Central memory CD8-positive, alpha-beta T cell (primary cell): ENCODE results near the gene SMIM44.

Experiments
- ATAC-seq: fragments of 150-1000 bp; cut with Tn5 transposase; replicated peaks from 2 replicates; pipeline ENCODE4 v1.10.0; 2022; ENCODE audit warnings: mild to moderate bottlenecking, moderate FRiP score, moderate number of reproducible peaks; ENCODE audit not compliant: poor library complexity, severe bottlenecking; ENCODE audit errors: extremely low read depth
- DNase-seq, 2 donors: peaks; one replicate each; pipeline ENCODE4 v3.0.0; 2021; ENCODE audit warnings: low spot score in 2 of 2
- H3K27ac Mint-ChIP-seq: one replicate; pipeline ENCODE4 v1.8.0; 2022; ENCODE audit warnings: low read depth, mild to moderate bottlenecking, moderate library complexity, mixed read lengths
- H3K27me3 Mint-ChIP-seq: one replicate; pipeline ENCODE4 v1.8.0; 2022; ENCODE audit warnings: mixed read lengths
- H3K36me3 Mint-ChIP-seq: one replicate; pipeline ENCODE4 v1.8.0; 2022; ENCODE audit warnings: mild to moderate bottlenecking, moderate library complexity, mixed read lengths; ENCODE audit not compliant: insufficient read depth
- H3K4me1 Mint-ChIP-seq: one replicate; pipeline ENCODE4 v1.8.0; 2022; ENCODE audit warnings: mixed read lengths
- H3K4me3 Mint-ChIP-seq: one replicate; pipeline ENCODE4 v1.8.0; 2022; ENCODE audit warnings: mild to moderate bottlenecking, moderate library complexity, mixed read lengths
- H3K9me3 Mint-ChIP-seq: one replicate; pipeline ENCODE4 v1.8.0; 2022; ENCODE audit warnings: mixed read lengths

SMIM44 gene

DNA sequence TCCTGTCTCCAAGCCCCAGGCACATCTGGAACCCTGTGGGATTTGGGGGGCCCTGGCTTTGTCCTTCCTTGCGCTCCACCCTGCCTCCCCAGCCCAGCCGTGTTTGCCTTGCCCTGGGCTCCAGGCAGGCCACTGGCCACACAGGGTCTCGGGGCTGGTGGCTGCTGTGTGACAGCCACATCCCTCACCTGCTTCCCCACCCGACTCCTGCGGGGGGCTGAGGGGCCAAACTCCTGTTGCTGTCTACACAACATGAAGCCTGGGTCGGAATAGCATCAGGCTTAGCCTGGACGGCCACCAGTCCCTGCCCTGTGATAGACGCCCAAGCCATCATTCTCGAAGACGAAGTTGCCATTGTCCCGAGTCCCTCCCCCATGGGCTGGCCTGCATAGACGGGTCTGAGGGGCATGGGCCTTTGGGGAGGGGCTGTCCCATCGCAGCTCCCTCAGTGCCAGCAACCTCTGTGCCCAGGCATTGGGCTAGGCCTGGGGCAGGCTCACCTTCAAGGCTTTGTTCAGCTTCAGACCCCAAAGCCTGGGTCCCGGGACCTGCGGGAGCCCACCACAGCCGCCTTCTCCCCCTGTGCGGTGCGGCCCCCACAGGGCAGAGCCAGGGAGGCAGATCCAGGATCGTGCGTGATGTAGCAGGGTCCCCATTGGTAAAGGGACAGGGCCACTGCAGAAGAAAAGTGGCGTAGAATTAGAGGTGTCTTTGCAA is 40.3 kb upstream of the SMIM44 start:
- Mint-ChIP-seq H3K9me3 (no peaks in the 10 kb centered on the region), H3K4me3 (no peak overlapping the region), H3K27ac (peak overlapping the region; percentile 49), H3K27me3 (no peaks in the 10 kb centered on the region), H3K4me1 (peaks cover 6% of the 10 kb centered on the region), H3K36me3 (peaks cover 30% of the 10 kb centered on the region)
- ATAC-seq (no peak), DNase-seq (no peak)

DNA sequence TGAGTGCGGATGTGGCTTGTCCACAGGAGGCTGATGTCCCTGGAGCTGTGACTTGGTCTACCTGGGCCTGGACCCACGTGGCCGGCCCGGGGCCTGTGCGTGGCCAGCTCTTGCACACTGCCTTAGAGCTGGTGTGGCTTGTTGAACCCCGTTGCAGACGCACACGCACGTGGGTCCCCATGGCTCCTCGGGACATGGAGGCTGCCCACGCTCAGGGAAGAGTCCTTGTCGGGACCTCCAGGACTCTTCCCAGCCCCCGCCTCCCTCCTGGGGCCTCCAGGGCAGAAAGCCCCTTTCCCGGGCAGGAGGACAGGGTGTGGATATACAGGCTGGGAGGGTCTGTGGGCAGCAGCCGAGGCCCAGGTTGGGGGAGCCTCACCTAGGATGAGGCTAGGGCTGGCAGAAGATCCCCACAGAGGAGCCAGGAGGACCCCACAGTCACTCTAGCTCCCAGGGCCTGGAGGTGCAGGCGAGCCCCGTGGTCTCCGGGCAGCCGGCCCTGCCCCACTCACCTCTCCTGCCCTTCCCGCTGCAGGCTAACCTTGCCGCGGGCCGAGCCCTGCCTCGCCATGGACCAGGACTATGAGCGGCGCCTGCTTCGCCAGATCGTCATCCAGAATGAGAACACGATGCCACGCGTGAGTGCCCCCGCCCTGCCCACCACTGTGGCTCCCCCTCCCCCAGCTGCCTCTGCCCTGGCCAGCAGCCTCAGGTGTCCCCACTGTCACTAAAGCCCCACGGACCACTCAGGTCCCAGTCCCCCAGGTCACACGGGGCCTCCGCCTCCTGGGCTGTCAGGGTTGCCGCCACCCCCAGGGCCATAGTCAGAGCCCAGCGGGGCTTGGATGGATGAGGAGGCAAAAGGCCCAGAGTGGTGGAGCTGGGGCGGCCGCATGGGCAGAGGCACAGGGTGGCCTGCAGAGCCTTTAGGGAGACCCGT is 39.5 kb upstream of the SMIM44 start:
- ATAC-seq (no peak), DNase-seq (no peak)
- Mint-ChIP-seq H3K27me3 (no peaks in the 10 kb centered on the region), H3K4me1 (peaks cover 6% of the 10 kb centered on the region), H3K9me3 (no peaks in the 10 kb centered on the region), H3K36me3 (peaks cover 31% of the 10 kb centered on the region), H3K27ac (peak overlapping the region; percentile 59), H3K4me3 (no peak overlapping the region)

DNA sequence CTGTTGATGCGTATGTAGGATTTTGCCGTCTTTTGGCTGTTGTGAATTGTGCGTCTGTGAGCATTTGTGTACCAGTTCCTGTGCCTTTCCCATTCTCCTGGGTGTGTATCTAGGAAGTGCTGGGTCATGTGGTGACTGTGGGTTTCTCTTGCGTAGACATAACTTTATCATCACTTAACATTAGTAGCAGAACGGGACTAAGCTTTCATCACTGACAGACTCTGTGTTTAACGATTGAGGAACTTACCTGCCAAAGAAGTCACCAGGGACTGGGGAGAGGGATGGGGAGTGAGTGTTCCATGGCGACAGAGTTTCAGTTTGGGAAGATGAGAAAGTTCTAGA is 37.8 kb upstream of the SMIM44 start:
- DNase-seq (no peak), ATAC-seq (no peak)
- Mint-ChIP-seq H3K27ac (no peak overlapping the region), H3K4me1 (peaks cover 15% of the 10 kb centered on the region), H3K36me3 (peaks cover 35% of the 10 kb centered on the region), H3K27me3 (no peaks in the 10 kb centered on the region), H3K4me3 (no peak overlapping the region), H3K9me3 (no peaks in the 10 kb centered on the region)

DNA sequence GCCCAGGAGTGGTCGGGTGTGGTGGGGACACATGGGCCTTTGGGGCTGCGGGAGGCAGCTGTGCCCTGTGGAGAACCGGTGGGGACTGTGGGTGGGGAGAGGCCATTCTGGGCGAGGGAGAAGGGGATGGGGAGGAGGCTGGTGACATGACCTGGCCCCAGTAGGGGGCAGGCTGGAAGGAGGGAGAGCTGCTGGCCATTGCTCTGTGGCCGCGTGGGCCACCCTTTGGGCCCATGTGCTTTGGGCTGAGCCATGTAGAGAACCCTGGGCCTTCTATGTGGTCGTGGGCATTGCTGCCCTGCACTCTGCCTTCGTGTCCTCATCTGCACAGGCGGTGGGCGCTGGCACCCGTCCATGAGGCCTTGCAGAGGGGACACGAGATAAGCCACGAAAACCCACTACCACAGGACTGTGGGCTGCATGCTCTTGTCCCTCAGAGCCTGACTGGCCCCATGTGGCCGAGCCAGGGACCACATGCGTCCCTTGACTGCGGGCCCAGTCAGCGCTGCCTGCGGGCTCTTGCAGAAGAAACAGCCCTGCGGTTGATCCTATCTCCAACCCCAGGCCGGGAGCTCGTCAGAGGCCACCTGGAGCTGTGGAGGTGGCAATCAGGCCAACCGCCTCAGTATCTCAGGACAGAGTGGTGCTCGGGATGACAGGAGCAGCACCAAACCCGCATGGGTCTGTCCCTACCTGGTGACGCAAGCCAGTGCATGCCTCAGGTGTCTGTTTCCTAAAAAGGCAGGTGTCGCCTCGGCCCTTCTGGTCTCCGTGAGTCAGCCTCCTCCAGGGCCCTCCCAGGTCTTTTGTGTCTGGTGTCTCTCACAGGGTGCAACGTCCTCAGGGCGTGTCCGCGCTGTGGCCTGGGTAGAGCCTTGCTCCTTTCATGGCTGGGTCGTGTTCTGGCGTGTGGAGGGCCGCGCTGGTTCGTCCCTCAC is 37.2 kb upstream of the SMIM44 start:
- no peaks in the 10 kb centered on the region for H3K27me3 Mint-ChIP-seq
- DNase-seq (no peak), ATAC-seq (no peak)
- peaks cover 32% of the 10 kb centered on the region for H3K36me3 Mint-ChIP-seq
- H3K4me1 Mint-ChIP-seq = peaks cover 20% of the 10 kb centered on the region
- no peak overlapping the region for H3K4me3 Mint-ChIP-seq
- H3K9me3 Mint-ChIP-seq = no peaks in the 10 kb centered on the region
- H3K27ac Mint-ChIP-seq = no peak overlapping the region

DNA sequence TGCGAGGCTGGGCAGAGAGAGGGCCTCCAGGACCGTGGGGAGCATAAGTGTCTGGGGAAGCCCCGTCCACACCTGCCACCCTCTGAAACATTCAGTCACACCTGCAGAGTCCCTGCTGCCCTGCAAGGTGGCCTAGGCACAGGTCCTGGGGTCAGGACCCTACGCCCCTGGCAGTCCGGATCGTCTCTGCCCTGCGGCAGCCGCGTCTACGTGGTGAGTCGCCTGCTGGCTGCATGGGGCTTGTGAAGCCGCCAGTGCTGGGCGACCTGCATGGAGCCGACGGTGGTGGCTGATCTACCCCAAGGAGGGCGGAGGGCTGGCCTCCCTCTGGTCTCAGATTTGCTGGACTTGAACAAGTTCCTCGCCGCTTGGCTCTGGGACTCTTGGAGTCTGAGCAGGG is 35.9 kb upstream of the SMIM44 start:
- H3K27ac Mint-ChIP-seq = peak overlapping the region; percentile 19
- H3K9me3 Mint-ChIP-seq = no peaks in the 10 kb centered on the region
- H3K4me3 Mint-ChIP-seq = no peak overlapping the region
- no peaks in the 10 kb centered on the region for H3K27me3 Mint-ChIP-seq
- DNase-seq (no peak), ATAC-seq (no peak)
- peaks cover 26% of the 10 kb centered on the region for H3K4me1 Mint-ChIP-seq
- H3K36me3 Mint-ChIP-seq = peaks cover 24% of the 10 kb centered on the region

DNA sequence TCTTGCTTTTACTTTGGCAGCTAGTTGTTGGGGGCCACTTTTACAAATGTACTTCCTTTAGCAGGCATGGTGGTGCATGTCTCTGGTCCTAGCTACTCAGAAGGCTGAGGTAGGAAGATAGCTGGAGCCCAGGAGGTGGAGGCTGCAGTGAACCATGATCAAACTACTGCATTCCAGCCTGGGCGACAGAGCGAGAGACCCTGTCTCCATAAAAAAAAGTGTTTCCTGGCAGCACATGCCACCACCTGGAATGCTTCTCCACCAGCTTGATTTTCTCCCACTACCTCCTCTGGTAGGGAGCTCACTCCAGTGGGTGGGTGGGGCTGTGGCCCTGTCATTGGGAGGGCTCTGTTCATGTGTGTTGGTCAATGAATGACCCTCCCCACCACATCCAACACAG is 35.4 kb upstream of the SMIM44 start:
- H3K9me3 Mint-ChIP-seq = no peaks in the 10 kb centered on the region
- H3K27me3 Mint-ChIP-seq = no peaks in the 10 kb centered on the region
- H3K4me1 Mint-ChIP-seq = peaks cover 31% of the 10 kb centered on the region
- DNase-seq (no peak), ATAC-seq (no peak)
- H3K4me3 Mint-ChIP-seq = no peak overlapping the region
- H3K27ac Mint-ChIP-seq = peak overlapping the region; percentile 19
- H3K36me3 Mint-ChIP-seq = peaks cover 23% of the 10 kb centered on the region

DNA sequence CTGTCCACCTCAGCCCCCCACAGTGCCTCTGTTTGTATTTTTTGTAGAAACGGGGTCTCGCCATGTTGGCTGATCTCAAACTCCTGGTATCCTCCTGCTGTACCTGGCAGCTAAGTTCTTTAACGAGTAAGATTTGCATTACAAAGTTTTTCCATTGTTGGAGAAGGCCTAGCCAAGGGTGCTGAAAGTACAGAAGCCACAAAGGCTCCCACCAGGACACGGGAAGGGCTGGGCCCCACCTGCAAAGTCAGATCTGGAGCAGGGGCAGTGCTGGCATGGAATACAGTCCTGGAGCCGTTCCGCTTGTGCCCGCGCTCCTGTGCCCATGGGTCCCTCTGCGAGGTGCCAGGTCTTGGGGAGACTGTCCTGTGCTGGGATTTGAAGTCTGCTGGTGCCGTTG is 35.0 kb upstream of the SMIM44 start:
- no peaks in the 10 kb centered on the region for H3K9me3 Mint-ChIP-seq
- ATAC-seq (no peak), DNase-seq (no peak)
- H3K27ac Mint-ChIP-seq = peak overlapping the region; percentile 19
- peaks cover 20% of the 10 kb centered on the region for H3K36me3 Mint-ChIP-seq
- no peaks in the 10 kb centered on the region for H3K27me3 Mint-ChIP-seq
- H3K4me3 Mint-ChIP-seq = no peak overlapping the region
- peaks cover 34% of the 10 kb centered on the region for H3K4me1 Mint-ChIP-seq

DNA sequence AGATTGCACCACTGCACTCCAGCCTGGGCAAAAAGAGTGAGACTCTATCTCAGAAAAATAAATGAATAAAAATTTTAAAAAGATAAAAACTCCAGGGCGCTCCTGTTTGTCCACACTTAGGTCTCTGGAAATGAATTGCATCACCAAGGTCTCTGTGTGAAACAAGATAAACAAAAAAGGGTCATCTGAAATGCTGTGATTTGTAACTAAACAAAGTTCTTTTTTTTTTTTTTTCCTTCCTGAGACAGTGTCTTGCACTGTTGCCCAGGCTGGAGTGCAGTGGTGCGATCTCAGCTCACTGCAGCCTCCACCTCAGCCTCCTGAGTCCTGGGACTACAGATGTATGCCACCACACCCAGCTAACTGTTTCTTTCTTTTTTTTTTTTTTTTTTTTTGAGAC is 34.4 kb upstream of the SMIM44 start:
- Mint-ChIP-seq H3K36me3 (peaks cover 17% of the 10 kb centered on the region), H3K4me1 (peaks cover 34% of the 10 kb centered on the region), H3K27ac (no peak overlapping the region), H3K27me3 (no peaks in the 10 kb centered on the region), H3K9me3 (no peaks in the 10 kb centered on the region), H3K4me3 (no peak overlapping the region)
- DNase-seq = no peak
- ATAC-seq = no peak

DNA sequence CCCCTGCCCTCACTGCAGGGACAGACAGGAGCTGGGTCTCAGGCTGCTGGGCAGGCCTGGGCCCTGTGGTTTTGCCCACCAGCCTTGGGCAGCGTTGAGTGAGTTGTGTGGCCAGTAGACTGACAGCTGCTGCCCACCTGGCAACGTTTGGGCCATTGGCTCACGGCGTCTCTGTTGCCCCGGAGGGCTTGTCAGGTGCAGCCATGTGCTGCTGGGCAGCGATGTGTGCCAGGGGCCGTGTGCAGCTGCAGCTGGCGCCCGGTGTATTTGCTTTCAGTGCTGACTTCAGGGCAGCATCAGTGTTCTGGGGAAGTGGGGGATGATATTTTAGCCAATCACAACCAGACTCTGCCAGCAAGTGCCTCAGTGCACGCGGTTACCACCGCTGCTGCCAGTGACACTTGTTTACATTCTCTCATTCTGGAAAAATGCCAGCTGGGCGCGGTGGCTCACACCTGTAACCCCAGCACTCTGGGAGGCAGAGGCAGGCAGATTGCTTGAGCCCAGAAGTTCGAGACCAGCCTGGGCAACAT is 33.5 kb upstream of the SMIM44 start:
- Mint-ChIP-seq H3K9me3 (no peaks in the 10 kb centered on the region), H3K36me3 (peaks cover 14% of the 10 kb centered on the region), H3K27ac (peak overlapping the region; percentile 93), H3K4me3 (peak overlapping the region; percentile 20), H3K4me1 (peaks cover 42% of the 10 kb centered on the region), H3K27me3 (no peaks in the 10 kb centered on the region)
- ATAC-seq (peak; percentile 90), DNase-seq (peak; percentile 40 to 72)

DNA sequence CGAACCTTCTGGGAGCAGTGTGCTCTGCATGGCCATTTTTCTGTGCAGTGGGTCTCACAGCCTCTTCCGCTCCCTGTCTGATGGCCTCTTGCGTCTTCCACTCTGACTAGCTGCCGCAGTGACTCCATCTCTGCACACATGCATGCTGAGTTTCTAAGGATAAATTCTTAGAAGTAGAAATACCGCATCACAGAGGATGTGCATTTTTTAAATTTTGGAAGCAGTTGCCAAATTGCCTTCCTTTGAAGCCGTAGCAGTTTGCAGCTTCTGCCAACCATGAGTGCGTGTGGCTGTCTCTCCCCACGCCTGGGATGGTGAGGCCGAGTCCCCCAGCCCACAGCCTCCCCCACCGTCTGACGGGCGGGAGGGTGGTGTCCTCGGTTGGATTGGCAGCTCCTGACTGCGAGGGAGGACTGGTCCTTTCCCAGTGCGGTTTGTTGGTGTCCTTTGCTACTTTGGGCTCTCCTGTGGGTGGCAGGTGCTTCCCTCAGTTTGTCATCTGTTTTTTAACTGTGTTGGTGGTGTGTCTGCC is 32.7 kb upstream of the SMIM44 start:
- Mint-ChIP-seq H3K36me3 (peaks cover 10% of the 10 kb centered on the region), H3K4me3 (no peak overlapping the region), H3K27me3 (no peaks in the 10 kb centered on the region), H3K27ac (peak overlapping the region; percentile 93), H3K4me1 (peaks cover 40% of the 10 kb centered on the region), H3K9me3 (no peaks in the 10 kb centered on the region)
- no peak for DNase-seq
- no peak for ATAC-seq

DNA sequence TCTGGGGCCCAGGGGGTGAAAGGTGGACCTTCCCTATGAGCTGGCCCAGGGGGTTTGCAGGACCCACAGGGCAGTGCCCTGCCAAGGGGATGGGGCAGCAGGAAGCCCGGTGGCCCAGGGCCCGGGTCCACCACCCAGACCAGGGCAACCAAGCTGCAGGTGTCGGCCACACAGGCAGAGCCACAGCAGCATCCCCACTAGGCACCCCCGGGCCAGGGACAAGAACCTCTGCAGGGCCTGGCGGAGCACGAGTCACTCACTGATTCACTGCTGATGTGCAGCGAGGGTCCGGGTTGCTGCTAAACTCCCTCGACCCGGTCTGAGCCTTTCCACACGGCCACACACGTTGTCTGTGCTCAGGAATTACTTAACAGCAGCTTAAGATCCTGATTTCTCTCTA is 31.7 kb upstream of the SMIM44 start:
- Mint-ChIP-seq H3K4me1 (peaks cover 44% of the 10 kb centered on the region), H3K27ac (no peak overlapping the region), H3K4me3 (no peak overlapping the region), H3K27me3 (no peaks in the 10 kb centered on the region), H3K36me3 (peaks cover 11% of the 10 kb centered on the region), H3K9me3 (no peaks in the 10 kb centered on the region)
- ATAC-seq = no peak
- DNase-seq = no peak
